Globus pallidus (tissue), 1 donor: Measurements from ENCODE around the gene KCNAB3.

Experiments
- DNase-seq: peaks from one replicate; pipeline ENCODE4 v3.0.0-alpha.2; 2015; ENCODE audit warnings: low spot score

The KCNAB3 gene

GRCh38 chr17:7875804-7876370 is 53.8 kb downstream of the KCNAB3 start:
- no peak for DNase-seq

GRCh38 chr17:7873051-7873450 is 56.6 kb downstream of the KCNAB3 start:
- no peak for DNase-seq
